AG09309 (cell line): ENCODE measurements around the gene TNKS1BP1.

ENCODE experiments used
- DNase-seq: peaks from one replicate; pipeline ENCODE4 v3.0.0-alpha.2; 2010; ENCODE audit warnings: low read depth
- H3K4me3 ChIP-seq: 2 replicates; pipeline ENCODE4 v1.5.1; 2011; ENCODE audit warnings: mild to moderate bottlenecking, low read depth, low read length, moderate library complexity; ENCODE audit not compliant: control insufficient read depth
- TF ChIP-seq, protein P1 (sequence below): IDR thresholded peaks from 2 replicates; pipeline ENCODE4 v1.5.1; 2011; ENCODE audit warnings: mild to moderate bottlenecking, low read depth, low read length, inconsistent platforms; ENCODE audit not compliant: insufficient read depth, control insufficient read depth; ENCODE audit errors: missing control alignments

TNKS1BP1 gene

DNA sequence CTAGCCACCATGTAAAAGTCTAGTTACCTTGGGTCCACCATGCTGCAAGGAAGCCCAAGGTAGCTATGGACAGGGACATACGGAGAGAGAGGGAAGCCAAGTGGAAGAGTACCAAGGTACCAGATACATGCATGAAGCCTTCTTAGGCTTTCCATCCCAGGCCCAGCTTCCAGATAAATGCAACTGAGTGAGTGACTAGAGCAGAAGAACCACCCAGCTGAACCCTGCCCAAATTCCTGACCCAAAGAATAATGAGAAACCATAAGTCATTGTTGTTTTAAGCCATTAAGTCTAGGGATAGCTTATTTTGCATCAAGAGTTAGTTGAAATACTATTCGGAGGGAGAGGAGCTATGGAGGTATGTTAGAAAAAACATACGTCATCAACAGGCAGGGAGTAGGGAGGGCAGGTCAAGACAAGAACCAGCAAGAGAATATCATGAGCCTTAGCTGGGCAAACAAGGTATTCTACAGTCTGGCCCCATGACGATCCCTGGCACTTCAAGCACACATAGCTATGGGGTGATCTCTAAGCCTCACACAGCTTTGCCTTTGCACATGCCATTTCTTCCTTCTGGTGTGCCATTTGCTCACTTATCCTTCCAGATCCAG lies 51.2 kb downstream of the TNKS1BP1 start:
- TF ChIP-seq, protein P1, sequence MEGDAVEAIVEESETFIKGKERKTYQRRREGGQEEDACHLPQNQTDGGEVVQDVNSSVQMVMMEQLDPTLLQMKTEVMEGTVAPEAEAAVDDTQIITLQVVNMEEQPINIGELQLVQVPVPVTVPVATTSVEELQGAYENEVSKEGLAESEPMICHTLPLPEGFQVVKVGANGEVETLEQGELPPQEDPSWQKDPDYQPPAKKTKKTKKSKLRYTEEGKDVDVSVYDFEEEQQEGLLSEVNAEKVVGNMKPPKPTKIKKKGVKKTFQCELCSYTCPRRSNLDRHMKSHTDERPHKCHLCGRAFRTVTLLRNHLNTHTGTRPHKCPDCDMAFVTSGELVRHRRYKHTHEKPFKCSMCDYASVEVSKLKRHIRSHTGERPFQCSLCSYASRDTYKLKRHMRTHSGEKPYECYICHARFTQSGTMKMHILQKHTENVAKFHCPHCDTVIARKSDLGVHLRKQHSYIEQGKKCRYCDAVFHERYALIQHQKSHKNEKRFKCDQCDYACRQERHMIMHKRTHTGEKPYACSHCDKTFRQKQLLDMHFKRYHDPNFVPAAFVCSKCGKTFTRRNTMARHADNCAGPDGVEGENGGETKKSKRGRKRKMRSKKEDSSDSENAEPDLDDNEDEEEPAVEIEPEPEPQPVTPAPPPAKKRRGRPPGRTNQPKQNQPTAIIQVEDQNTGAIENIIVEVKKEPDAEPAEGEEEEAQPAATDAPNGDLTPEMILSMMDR = no peak
- DNase-seq = no peak
- H3K4me3 ChIP-seq = no peak overlapping the region

DNA sequence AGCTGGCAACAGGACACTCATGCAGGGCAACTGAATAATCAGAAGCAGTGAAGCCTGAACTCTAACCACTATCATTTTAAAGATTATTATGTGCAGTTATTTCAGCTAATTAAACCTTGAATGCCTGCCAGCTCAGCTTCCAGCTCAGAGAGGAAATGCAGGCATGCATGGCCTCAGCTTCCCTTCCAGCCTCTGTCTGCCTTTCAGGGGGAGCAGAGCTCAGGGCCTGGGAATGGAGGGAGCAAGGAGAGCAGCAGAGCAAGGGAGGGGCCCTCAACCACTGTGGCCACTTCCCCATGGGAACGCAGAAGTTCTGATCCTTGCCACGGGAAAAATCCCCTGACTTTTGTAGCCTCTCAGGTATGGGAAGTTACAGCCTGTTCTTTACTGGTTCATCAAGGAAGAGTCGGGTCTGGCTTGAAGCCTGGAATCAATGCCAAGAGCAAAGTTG lies 55.2 kb downstream of the TNKS1BP1 start:
- no peak for DNase-seq
- TF ChIP-seq, protein P1 = no peak
- no peak overlapping the region for H3K4me3 ChIP-seq

DNA sequence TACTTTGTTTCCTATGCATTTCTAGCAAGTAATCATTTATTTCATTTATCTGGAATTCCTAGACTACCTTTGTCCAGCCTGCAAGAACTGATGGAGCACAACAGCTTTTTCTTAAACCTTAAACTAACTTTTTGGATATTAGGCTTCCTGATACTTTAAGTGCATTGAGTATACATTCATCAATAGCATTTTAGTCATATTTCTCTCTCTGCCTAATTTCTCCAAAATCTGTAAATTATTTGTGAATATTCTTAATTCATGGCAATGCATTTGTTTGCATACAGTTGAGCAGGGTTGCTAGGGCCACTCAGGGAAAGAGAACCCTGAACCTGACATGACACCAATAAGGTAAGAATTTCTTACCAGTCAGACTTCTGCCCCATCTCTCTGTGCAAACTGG lies 58.6 kb downstream of the TNKS1BP1 start:
- TF ChIP-seq, protein P1 = no peak
- no peak for DNase-seq

DNA sequence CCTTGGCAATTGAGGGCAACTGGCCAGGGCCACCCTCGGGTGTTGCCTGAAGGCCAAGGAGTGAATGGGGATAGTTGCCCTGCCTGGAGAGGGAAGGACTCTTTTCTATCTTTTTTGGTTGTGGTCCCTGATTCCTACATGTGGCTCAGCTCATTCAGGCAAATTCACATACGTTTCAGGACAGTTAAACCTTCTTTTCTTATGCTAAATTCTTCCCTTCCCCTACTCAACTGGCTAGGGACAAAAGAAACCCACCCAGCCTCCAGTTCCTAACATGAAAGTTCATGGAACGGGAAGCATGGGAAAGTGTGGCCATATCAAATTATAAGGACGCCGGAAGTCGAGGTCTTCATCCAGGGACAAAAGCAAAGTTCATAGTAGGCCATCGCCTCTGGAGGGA lies 61.4 kb downstream of the TNKS1BP1 start:
- H3K4me3 ChIP-seq = no peak overlapping the region
- TF ChIP-seq, protein P1 = no peak
- no peak for DNase-seq

More for the DNA sequence above, 58.6 kb downstream of the TNKS1BP1 start:
- H3K4me3 ChIP-seq = no peak overlapping the region

DNA sequence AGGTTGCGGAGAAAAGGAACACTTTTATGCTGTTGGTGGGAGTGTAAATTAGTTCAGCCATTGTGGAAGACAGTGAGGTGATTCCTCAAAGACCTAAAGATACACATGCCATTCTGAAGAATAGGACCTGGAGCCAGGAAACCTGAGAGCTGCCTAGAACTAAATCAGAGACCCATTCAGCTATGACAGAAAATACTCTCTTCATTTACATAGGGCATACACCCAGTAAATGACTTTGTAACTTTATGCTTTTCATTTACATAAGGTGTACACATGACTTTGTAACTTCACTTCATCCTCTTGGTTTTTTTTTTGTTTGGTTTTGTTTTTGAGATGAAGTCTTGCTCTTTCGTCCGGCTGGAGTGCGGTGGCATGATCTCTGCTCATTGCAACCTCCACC lies 62.6 kb downstream of the TNKS1BP1 start:
- TF ChIP-seq, protein P1 = no peak
- DNase-seq = no peak
- no peak overlapping the region for H3K4me3 ChIP-seq

DNA sequence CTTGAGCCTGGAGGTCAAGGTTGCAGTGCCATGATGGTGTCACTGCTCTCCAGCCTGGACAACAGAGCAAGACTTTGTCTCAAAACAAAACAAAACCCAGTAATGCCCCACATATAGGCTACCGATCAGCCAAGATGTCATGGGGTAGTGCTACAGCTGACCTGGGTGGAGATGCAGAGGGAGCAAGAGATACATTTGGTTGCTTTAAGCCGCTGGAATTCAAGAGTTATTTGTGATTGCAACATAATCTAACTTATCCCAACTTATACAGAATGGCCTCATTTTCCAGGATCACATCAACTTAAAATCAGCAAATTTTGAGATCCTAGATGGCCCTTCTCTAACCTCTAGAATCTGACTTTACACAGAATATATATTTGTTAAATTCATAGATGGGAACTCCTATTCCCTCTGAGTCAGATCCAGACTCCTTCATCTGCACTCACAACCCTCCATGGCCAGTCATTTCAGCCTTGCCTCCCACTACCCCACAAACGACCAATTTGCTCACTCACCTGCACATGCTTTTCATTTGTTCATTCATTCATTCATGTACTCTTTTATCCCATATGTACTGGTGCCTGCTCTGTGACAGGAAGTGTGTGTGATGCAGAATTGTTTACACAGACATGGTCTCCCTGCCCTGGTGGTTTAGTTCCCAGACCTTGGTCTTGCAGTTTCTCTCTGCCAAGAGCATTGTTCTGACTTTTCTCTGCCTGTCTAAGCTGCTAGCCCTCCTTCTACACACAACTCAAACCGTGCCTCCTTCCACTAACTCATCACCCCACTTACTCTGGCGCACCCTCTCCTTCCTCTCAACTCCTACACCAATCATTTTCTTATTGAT lies 63.6 kb downstream of the TNKS1BP1 start:
- no peak for DNase-seq
- no peak overlapping the region for H3K4me3 ChIP-seq
- TF ChIP-seq, protein P1 = no peak
